GM21737 (cell line): ENCODE measurements around the gene KIF26B.
"Not testable (repeated sequence)": the region's sequence is repeated elsewhere in the genome, so short reads cannot be mapped to it uniquely, and the experiment has no call there.

ENCODE experiments used
- ATAC-seq: cut with Tn5 transposase; IDR thresholded peaks from one replicate; pipeline ENCODE4 v1.9.1; 2021; ENCODE audit warnings: mild to moderate bottlenecking, moderate library complexity; ENCODE audit not compliant: unreplicated experiment

The KIF26B gene

GRCh38 chr1:245313576-245313975, 158.8 kb downstream of the KIF26B start:
- no peak for ATAC-seq

GRCh38 chr1:245316784-245317183, 162.0 kb downstream of the KIF26B start:
- no peak for ATAC-seq

DNA sequence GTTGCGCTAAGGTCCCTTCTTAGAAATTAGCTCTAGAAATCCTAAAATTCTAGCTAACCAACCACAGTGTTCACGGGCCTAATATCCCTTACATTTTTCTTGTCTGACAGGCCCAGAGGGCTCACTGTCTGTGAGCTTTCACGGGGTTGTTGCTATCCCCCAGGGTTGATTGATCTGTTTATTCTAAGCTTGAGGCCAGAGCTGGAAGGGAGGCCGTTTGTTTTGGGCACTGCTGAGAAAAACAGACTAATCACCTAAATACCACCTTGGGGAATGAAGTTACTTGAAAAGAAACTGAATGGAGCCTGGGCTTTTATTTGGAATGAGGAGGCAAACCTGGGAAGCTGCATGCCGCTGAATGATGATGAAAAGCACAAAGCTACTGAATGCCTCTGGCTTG, 162.4 kb downstream of the KIF26B start:
- no peak for ATAC-seq

- ATAC-seq, result no peak
Measured at GRCh38 chr1:245319094-245319493, 164.3 kb downstream of the KIF26B start.

DNA sequence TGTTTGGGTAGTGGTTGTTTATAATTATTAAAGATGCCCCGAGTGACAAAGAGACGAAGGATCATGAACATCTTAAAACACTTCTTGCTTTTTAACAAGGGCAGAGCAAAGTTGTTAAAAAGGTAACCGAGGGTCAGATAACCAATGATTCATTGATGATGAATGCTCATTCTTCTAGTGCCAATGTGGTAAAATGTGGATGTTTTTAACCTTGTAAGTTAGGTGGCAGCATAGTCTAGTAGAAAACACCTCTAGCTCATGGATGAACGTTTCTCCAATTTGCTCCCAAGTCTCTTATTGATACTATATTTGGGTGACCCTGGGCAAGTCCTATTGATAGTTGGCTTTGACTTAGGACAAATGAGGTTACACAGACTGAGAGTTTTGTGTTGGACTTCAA, 167.9 kb downstream of the KIF26B start:
- no peak for ATAC-seq

DNA sequence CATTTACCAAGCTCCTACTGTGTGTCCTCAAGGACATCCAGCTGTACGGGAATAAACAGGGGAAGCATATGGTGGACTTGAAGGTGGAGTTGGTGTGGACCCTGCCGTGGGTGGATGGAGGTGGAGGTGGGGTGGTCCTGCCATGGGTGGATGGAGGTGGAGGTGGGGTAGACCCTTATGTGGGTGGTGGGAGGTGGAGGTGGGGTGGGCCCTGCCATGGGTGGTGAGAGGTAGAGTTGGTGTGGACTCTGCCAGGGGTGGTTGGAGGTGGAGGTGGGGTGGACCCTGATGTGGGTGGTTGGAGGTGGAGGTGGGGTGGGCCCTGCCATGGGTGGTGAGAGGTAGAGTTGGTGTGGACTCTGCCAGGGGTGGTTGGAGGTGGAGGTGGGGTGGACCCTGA, 169.0 kb downstream of the KIF26B start:
- ATAC-seq, result not testable (repeated sequence)

DNA sequence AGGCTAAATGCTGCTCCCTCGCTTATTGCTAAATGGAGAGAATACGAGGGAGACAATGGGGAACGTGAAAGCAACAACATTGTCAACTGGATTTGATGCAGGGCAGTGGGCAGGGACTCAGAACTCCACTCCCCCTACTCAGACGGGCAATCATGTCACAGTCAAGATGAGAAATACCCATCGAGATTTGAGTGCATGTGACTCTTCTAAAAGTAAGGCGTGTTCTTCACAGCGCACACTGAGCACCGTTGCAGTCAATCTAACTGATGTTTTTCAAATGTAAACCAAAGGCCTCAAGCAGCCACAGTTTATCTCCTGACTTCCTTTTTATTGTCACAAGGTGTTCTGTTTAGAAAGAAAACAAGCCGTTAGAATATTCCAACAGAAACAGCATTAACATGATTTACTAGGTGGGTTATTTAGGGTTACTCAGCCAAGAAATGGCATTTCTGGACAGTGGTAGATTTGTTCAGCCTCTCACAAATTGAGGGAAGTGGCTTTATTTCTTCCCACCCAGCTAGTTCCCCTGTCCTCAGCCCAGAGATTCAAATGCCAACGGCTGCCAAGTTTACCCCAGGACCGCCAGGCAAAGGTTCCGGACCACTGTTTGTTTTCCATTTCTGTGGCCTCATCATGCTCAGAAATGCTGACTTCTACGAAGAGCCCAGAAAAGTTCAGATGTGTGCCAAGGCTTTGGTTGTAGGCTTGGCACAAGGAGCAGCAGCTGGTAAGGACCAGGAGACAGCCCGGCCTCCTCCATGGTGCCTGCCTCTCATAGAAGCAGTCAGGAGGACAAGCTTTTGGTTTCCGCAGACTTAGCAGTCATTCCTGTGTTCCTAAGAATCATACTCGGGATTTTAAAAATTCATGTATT, 171.4 kb downstream of the KIF26B start:
- no peak for ATAC-seq

- no peak for ATAC-seq
Measured at GRCh38 chr1:245327360-245327759, 172.6 kb downstream of the KIF26B start.

GRCh38 chr1:245327842-245328241, 173.1 kb downstream of the KIF26B start:
- no peak for ATAC-seq

DNA sequence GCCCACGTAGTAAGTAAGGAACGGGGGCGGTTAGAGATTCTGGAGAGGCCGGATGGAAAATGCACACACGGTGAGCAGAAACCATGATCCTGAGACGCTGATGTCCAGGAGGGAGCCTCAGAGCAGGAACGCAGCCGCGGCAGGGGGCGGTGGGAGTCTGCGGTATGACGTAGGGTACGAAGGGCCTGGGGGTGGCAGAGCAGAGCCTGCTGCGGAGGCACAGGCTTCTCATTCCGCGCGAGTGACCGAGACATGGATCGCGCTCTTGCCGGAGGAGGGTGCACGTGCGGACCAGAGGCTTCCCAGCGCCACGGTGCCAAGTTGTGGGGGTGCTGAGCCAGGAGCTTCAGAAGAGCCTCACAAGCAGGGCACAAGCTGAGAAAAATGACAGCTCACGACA, 176.2 kb downstream of the KIF26B start:
- ATAC-seq, result no peak

DNA sequence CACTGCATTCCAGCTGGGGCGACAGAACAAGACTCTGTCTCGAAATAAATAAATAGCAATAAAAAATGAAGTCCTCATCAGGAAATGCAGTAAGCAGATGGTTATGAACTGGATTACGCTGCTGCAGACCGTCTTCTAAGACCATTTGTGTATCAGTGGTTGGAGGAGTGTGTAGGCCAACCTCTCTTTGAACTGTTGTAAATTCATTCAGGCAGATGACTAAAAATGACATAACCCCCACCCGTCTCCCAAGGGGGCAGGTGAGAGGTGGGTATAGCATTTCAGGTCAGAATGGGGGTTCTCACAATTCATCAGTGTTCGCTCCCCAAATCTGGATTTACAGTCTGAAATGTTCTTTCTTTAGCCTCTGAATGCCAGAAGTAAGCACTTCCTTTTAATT, 177.3 kb downstream of the KIF26B start:
- no peak for ATAC-seq

GRCh38 chr1:245332513-245332912, 177.7 kb downstream of the KIF26B start:
- no peak for ATAC-seq

GRCh38 chr1:245334235-245334634, 179.4 kb downstream of the KIF26B start:
- ATAC-seq, result no peak

- no peak for ATAC-seq
Measured at GRCh38 chr1:245334827-245335490, 180.2 kb downstream of the KIF26B start.

- ATAC-seq, result not testable (repeated sequence)
Measured at GRCh38 chr1:245335684-245336083, 180.9 kb downstream of the KIF26B start.

GRCh38 chr1:245336149-245336983, 181.6 kb downstream of the KIF26B start:
- ATAC-seq, result no peak

- ATAC-seq, result not testable (repeated sequence)
Measured at GRCh38 chr1:245336984-245337355, 182.2 kb downstream of the KIF26B start.

DNA sequence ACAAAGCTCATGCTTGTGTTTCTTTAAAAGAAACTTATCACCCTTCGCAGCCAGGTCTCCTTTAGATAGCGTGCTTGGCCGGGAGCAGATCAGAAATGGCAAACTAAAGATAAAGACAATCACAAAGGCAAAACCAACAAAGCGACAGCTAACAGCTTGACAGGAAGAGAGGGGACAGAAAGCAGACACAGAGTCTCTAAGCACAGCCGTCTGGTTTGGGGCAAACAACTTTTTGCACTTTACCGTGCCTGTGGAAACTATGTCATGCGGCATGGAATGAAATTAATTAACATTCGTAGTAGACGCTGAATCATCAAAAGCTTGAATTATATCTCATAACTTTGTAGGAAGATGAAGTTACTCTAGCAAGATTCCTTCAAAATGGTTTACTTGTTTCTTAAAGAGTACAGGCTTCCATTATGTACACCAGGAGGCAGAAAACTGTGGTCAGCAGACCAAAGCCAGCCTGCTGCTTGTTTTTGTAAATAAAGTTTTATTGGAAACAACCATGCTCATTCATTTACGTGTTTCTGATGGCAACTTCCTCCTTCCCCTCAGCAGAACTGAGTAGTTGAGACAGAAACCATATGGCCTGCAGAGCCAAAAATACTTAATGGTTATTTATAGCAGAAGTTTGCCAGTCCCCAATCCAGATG, 183.2 kb downstream of the KIF26B start:
- no peak for ATAC-seq

DNA sequence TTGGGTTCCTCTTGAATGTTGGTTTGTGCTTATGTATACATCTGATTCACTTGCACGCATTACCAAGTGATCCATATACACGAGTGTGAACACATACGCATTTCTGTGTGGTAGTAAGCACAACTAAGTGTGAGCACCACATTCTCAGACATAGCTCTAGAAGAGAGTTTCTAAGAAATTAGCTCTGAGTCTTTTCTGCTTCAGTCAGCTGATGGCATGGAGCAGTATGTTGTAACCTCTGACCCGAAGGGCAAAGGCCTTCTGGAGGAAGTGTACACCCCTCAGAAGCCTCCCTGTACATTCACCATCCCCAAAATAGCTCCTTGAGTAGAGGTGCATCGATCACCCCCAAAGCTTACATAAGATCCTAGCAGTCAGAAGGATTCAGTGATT, 183.7 kb downstream of the KIF26B start:
- ATAC-seq, result no peak

GRCh38 chr1:245341743-245342142, 187.0 kb downstream of the KIF26B start:
- ATAC-seq, result no peak
